GM12872 (cell line): ENCODE measurements around the gene MMP21.

Experiments
- CTCF ChIP-seq: IDR thresholded peaks from 3 replicates; pipeline ENCODE4 v1.5.1; 2011; ENCODE audit warnings: low read depth, mild to moderate bottlenecking, low read length, moderate library complexity; ENCODE audit not compliant: insufficient read depth

Gene MMP21

GRCh38 chr10:125781374-125781773 lies 5.8 kb upstream of the MMP21 start:
- TF ChIP-seq CTCF: no peak

GRCh38 chr10:125779403-125780327 lies 4.0 kb upstream of the MMP21 start:
- TF ChIP-seq CTCF: no peak

- no peak for TF ChIP-seq CTCF
Measured at GRCh38 chr10:125778556-125778955, 2.9 kb upstream of the MMP21 start.

GRCh38 chr10:125777806-125778205 lies 2.2 kb upstream of the MMP21 start:
- TF ChIP-seq CTCF: no peak

GRCh38 chr10:125774581-125775191 lies 935 bp downstream of the MMP21 start:
- TF ChIP-seq CTCF: no peak

GRCh38 chr10:125773687-125774543 lies 1.7 kb downstream of the MMP21 start:
- TF ChIP-seq CTCF: no peak

- TF ChIP-seq CTCF: no peak
Measured at GRCh38 chr10:125772864-125773180, 2.8 kb downstream of the MMP21 start.
